Liver (tissue), 9 donors: ENCODE measurements around the gene CSE1L. TPM values are rescaled to one million over a fixed set of nuclear protein-coding genes. Genes with fewer than 3 reads are reported as not detected.

ENCODE experiments used
- DNase-seq: peaks from one replicate; pipeline ENCODE4 v3.0.0-alpha.2; 2017; ENCODE audit warnings: low spot score
- H3K27ac ChIP-seq, 2 donors: one replicate each; pipeline ENCODE4 v1.7.0; 2013; ENCODE audit warnings: inconsistent platforms in 2 of 2, low read length in 2 of 2, control low read depth in 1 of 2, low read depth in 1 of 2, mild to moderate bottlenecking in 1 of 2
- H3K27me3 ChIP-seq, 4 donors: one replicate each; pipeline versions ENCODE4 v1.6.1 to v1.7.0; 2013; ENCODE audit warnings: low read length in 3 of 4, inconsistent platforms in 1 of 4, mild to moderate bottlenecking in 1 of 4, moderate library complexity in 1 of 4; ENCODE audit not compliant: control insufficient read depth in 4 of 4, insufficient read depth in 4 of 4
- H3K36me3 ChIP-seq, 4 donors: one replicate each; pipeline versions ENCODE4 v1.6.1 to v1.7.0; 2013; ENCODE audit warnings: low read length in 3 of 4, mild to moderate bottlenecking in 3 of 4, low read depth in 1 of 4, moderate library complexity in 1 of 4; ENCODE audit not compliant: control insufficient read depth in 4 of 4, insufficient read depth in 3 of 4
- H3K4me1 ChIP-seq, 4 donors: one replicate each; pipeline versions ENCODE4 v1.6.1 to v1.7.0; 2013; ENCODE audit warnings: low read length in 3 of 4, mild to moderate bottlenecking in 3 of 4, moderate library complexity in 1 of 4; ENCODE audit not compliant: control insufficient read depth in 4 of 4, insufficient read depth in 4 of 4
- H3K4me3 ChIP-seq, 3 donors: one replicate each; pipeline versions ENCODE4 v1.6.1 to v1.7.0; 2013; ENCODE audit warnings: low read length in 3 of 3, control low read depth in 1 of 3, low read depth in 1 of 3, mild to moderate bottlenecking in 1 of 3
- H3K9ac ChIP-seq, 2 donors: one replicate each; pipeline ENCODE4 v1.7.0; 2013; ENCODE audit warnings: low read length in 2 of 2, mild to moderate bottlenecking in 2 of 2, moderate library complexity in 2 of 2, control low read depth in 1 of 2, low read depth in 1 of 2
- H3K9me3 ChIP-seq, 4 donors: one replicate each; pipeline versions ENCODE4 v1.6.1 to v1.7.0; 2013; ENCODE audit warnings: low read length in 3 of 4; ENCODE audit not compliant: control insufficient read depth in 4 of 4
- ATF3 ChIP-seq: IDR thresholded peaks from 2 replicates; pipeline ENCODE4 v1.6.1; 2016; ENCODE audit warnings: antibody characterized with exemption
- CTCF ChIP-seq: fragments of 150-350 bp; IDR thresholded peaks from 2 replicates; pipeline ENCODE4 v1.5.1; 2017; ENCODE audit warnings: improper control_type of control experiment, low read depth, low read length; ENCODE audit not compliant: missing input control
- EGR1 ChIP-seq, 2 donors: IDR thresholded peaks; 2 replicates each; pipeline ENCODE4 v1.6.1; 2016 to 2018; ENCODE audit warnings: antibody characterized with exemption in 2 of 2, low read depth in 2 of 2
- FOXA1 ChIP-seq: IDR thresholded peaks from 2 replicates; pipeline ENCODE4 v1.6.1; 2016; ENCODE audit warnings: antibody characterized with exemption
- FOXA2 ChIP-seq: IDR thresholded peaks from 2 replicates; pipeline ENCODE4 v1.6.1; 2016; ENCODE audit warnings: antibody characterized with exemption
- GABPA ChIP-seq, 2 donors: IDR thresholded peaks in 1 of 2; conservative IDR thresholded peaks in 1 of 2; 2 replicates each; pipeline ENCODE4 v1.6.1; 2016; ENCODE audit warnings: antibody characterized with exemption in 2 of 2, mild to moderate bottlenecking in 1 of 2, moderate library complexity in 1 of 2
- HNF4A ChIP-seq, 2 donors: conservative IDR thresholded peaks; 2 replicates each; pipeline ENCODE4 v1.6.1; 2016; ENCODE audit warnings: antibody characterized with exemption in 2 of 2, mild to moderate bottlenecking in 2 of 2
- HNF4G ChIP-seq: IDR thresholded peaks from 2 replicates; pipeline ENCODE4 v1.6.1; 2016; ENCODE audit warnings: antibody characterized with exemption
- JUND ChIP-seq, 2 donors: IDR thresholded peaks; 2 replicates each; pipeline ENCODE4 v1.6.1; 2016; ENCODE audit warnings: antibody characterized with exemption in 2 of 2
- MAX ChIP-seq: IDR thresholded peaks from 2 replicates; pipeline ENCODE4 v1.6.1; 2016; ENCODE audit warnings: antibody characterized with exemption
- REST ChIP-seq: IDR thresholded peaks from 2 replicates; pipeline ENCODE4 v1.6.1; 2016; ENCODE audit warnings: antibody characterized with exemption, mild to moderate bottlenecking
- RXRA ChIP-seq, 2 donors: IDR thresholded peaks; 2 replicates each; pipeline ENCODE4 v1.6.1; 2017 to 2018; ENCODE audit warnings: antibody characterized with exemption in 2 of 2, mild to moderate bottlenecking in 1 of 2
- SP1 ChIP-seq: IDR thresholded peaks from 2 replicates; pipeline ENCODE4 v1.6.1; 2018; ENCODE audit warnings: antibody characterized with exemption, mild to moderate bottlenecking
- TAF1 ChIP-seq: conservative IDR thresholded peaks from 2 replicates; pipeline ENCODE4 v1.6.1; 2016; ENCODE audit warnings: antibody characterized with exemption, mild to moderate bottlenecking
- YY1 ChIP-seq: IDR thresholded peaks from 2 replicates; pipeline ENCODE4 v1.6.1; 2016; ENCODE audit warnings: antibody characterized with exemption, mild to moderate bottlenecking
- WGBS: extraction: QIAGEN DNeasy Blood & Tissue Kit; methylation state at CpG from one replicate; pipeline ENCODE4 v1.1.7; 2013; 5-methylcytosine and 5-hydroxymethylcytosine counted together
- polyA plus RNA-seq, 2 donors: library from polyadenylated mRNA; stranded (reverse) in 1 of 2; unstranded in 1 of 2; fragments of 200-250 nt in 1 of 2; fragments of >200 nt in 1 of 2; fragmentation: Nextera tagmentation in 1 of 2; extraction: Ambion mirVana in 1 of 2; gene quantifications; one replicate each; pipeline versions ENCODE4 v1.2.1 to v1.2.3, GENCODE V29; 2013 to 2015
- total RNA-seq, 2 donors: library from RNA; depleted of rRNA; stranded (reverse); fragments of >200 nt; gene quantifications; one replicate each; pipeline ENCODE4 v1.2.3, GENCODE V29; 2014
- donor health status: healthy.
- donor health status: healthy.
- donor health status: healthy.
- donor health status: healthy.
- donor health status: healthy.

CSE1L gene
- total and polyA plus RNA-seq, 4 donors: 13.1 to 48.8 (median 19.3) TPM

- WGBS: 72% methylated on average over 3 of the region's 3 CpGs
- no peaks in the 10 kb centered on the region for H3K27me3 ChIP-seq
Measured at GRCh38 chr20:49118307-49118706, 72.2 kb downstream of the CSE1L start.

GRCh38 chr20:49119988-49120387 is 73.9 kb downstream of the CSE1L start:
- Histone ChIP-seq H3K9me3 (no peaks in the 10 kb centered on the region), H3K27ac (no peak overlapping the region), H3K27me3 (no peaks in the 10 kb centered on the region), H3K4me1 (no peaks in the 10 kb centered on the region), H3K4me3 (no peak overlapping the region), H3K9ac (no peak overlapping the region), H3K36me3 (peaks cover 15 to 77% (median 67%) of the 10 kb centered on the region in 4 donors)
- TF ChIP-seq RXRA (IDR thresholded peaks at IDR 0.05) (no peak), YY1 (no peak), ATF3 (no peak), JUND (IDR thresholded peaks at IDR 0.05) (no peak), SP1 (no peak), TAF1 (no peak), HNF4A (conservative IDR thresholded peaks at IDR 0.05) (no peak), FOXA1 (no peak), HNF4G (no peak), EGR1 (IDR thresholded peaks at IDR 0.05; ENCODE audit: low read depth in 2 of 2) (no peak), CTCF (no peak), GABPA (IDR thresholded peaks at IDR 0.05 in 1 of 2, conservative IDR thresholded peaks at IDR 0.05 in 1 of 2) (no peak), REST (no peak)
- DNase-seq: no peak
- WGBS: 89% methylated on average over 7 of the region's 7 CpGs

More at GRCh38 chr20:49118307-49118706, 72.2 kb downstream of the CSE1L start:
- TF ChIP-seq HNF4G (no peak), MAX (no peak), TAF1 (no peak), HNF4A (conservative IDR thresholded peaks at IDR 0.05) (no peak), CTCF (no peak), FOXA2 (no peak), YY1 (no peak), RXRA (IDR thresholded peaks at IDR 0.05) (no peak), JUND (IDR thresholded peaks at IDR 0.05) (no peak), ATF3 (no peak)
- H3K9me3 ChIP-seq: no peaks in the 10 kb centered on the region
- H3K4me3 ChIP-seq: no peak overlapping the region
- no peaks in the 10 kb centered on the region for H3K4me1 ChIP-seq
- no peak overlapping the region for H3K9ac ChIP-seq
- DNase-seq: no peak
- no peak overlapping the region for H3K27ac ChIP-seq
- H3K36me3 ChIP-seq: peaks cover 15 to 79% (median 70%) of the 10 kb centered on the region in 4 donors
